Measurements from ENCODE around the gene SECTM1. TPM values are rescaled to one million over a fixed set of nuclear protein-coding genes. Genes with fewer than 3 reads are reported as not detected.

Gene SECTM1
- total RNA-seq, 4 donors from 2014 or later = 9.5 to 17.5 (median 14.7) TPM

GRCh38 chr17:82351713-82352488 is 18.3 kb upstream of the SECTM1 start:
- no peak for TF ChIP-seq CTCF (IDR thresholded peaks at IDR 0.05; ENCODE audit: low read depth)

GRCh38 chr17:82351254-82351712 is 17.7 kb upstream of the SECTM1 start:
- no peak for TF ChIP-seq CTCF (IDR thresholded peaks at IDR 0.05; ENCODE audit: low read depth)

GRCh38 chr17:82350182-82351030 is 16.8 kb upstream of the SECTM1 start:
- no peak for TF ChIP-seq CTCF (IDR thresholded peaks at IDR 0.05; ENCODE audit: low read depth)

- TF ChIP-seq CTCF (IDR thresholded peaks at IDR 0.05; ENCODE audit: low read depth) = no peak
These were observed 15.7 kb upstream of the SECTM1 start for GRCh38 chr17:82349287-82349701.

- no peak for TF ChIP-seq CTCF (IDR thresholded peaks at IDR 0.05; ENCODE audit: low read depth)
These were observed 15.3 kb upstream of the SECTM1 start for GRCh38 chr17:82348866-82349265.

- no peak for TF ChIP-seq CTCF (IDR thresholded peaks at IDR 0.05; ENCODE audit: low read depth)
These were observed 14.9 kb upstream of the SECTM1 start for GRCh38 chr17:82348434-82348833.

All from subcutaneous adipose tissue (tissue), 4 donors.